ENCODE data around the gene TOMM5.

TOMM5 gene

GRCh38 chr9:37561682-37562081 lies 30.7 kb downstream of the TOMM5 start:
- DNase-seq: no peak

DNA sequence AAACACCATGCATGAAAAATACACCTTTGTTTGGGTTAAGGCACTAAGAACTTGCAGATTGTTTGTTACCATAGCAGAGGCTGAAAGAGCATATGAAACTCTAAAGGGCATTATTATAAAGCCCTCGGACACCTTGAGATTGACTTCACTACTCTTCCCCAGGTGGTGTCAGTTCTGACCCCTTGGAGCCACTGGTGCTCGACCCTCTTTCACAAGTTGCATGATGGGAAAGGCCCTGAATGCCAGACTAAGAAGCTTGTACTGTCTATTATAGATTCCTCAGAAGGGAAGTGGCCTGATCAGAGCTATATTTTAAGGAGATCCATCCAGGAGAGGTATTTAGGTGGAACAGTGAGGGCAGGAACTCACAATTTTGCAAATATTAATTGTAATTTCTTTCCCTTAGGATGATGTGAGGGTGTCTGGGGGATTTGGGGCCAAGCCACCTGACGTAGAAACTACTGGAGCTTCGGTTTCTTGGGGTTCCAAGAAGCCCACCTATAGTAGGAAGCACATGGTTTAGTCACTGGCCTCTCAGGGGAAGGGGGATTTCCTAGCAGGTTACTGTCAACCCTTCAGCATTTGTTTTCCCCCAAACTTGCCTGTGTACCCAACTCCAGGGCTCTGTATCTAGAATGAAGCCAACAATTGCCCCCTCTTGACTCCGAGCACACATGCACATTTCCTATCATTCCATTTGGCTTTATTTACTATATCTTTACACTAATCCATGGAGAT lies 32.4 kb downstream of the TOMM5 start:
- no peak for DNase-seq

- DNase-seq: no peak
These were observed 33.3 kb downstream of the TOMM5 start for GRCh38 chr9:37559125-37559524.

GRCh38 chr9:37555786-37556185 lies 36.6 kb downstream of the TOMM5 start:
- DNase-seq: no peak

DNA sequence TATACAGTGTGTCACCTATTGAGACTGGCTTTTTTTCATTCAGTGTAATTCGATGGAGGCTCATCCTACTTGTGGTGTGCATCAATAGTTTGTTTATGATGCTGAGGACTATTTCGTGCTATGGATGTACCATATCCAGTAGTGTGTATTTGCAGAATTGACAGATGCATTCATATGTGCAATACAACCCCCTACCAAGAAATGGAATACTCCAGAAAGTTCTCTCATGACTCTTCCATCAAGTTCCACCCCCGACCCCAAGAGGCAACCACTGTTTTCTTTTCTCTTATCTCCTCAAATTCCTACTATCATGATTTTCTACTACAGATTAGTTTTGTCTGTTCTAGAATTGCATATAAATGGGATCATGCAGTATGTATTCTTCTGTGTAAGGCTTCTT lies 38.1 kb downstream of the TOMM5 start:
- DNase-seq: no peak

DNA sequence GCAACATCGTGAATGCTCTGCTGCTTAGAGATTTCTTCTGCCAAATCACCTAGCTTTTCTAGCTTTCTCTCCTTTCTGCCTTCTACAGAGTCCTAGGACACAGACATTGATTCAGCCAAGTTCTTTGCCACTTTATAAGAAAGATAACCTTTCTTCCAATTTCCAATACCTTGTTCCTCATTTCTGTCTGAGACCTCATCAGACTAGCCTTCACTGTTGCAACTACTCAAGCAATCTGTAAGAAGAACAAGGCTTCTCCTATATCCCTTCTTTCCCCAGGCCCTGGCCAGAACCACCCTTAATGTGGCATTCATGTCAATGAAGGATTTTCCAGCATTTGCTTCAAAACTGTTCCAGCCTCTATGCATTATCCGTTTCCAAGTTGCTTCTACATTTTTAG lies 40.5 kb downstream of the TOMM5 start:
- no peak for DNase-seq

DNA sequence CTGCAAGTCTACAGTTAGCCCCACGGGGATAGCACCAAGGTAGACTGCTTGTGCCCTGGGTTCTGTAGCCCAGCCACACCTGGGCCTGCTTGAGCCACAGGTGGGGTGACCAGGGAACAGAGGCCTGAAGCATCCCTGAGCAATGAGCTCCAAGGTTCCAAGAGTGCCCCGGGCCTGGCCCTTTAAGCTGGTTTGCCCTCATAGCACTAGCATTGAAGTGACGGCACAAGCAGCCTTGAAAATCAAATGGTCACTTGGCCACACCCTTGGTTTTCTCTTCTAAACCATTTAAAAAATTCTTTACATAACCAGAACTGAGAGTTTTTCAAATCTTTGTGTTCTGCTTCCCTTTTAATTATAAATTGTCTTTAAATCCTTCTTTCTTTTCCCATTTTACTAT lies 40.9 kb downstream of the TOMM5 start:
- DNase-seq: no peak

GRCh38 chr9:37550781-37551180 lies 41.6 kb downstream of the TOMM5 start:
- DNase-seq: no peak

DNA sequence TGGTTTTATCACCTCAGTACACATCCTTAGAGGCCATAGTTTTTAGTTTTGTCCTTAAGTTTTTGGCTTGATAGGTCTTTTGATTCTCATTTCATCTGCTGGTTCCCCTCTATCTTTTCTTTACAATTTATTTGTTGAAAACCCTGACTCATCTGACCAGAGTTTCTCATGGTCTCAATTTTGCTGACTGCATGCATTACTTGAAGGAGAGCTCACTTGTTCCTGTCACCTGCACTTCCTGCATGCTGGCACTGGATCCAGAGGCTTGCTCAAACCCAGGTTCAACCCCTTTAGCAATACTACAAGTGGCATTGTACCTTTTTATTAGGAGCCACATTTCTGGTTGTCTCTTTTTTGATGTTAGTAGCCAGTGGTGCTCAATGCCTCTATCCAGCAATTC lies 42.9 kb downstream of the TOMM5 start:
- no peak for DNase-seq

DNA sequence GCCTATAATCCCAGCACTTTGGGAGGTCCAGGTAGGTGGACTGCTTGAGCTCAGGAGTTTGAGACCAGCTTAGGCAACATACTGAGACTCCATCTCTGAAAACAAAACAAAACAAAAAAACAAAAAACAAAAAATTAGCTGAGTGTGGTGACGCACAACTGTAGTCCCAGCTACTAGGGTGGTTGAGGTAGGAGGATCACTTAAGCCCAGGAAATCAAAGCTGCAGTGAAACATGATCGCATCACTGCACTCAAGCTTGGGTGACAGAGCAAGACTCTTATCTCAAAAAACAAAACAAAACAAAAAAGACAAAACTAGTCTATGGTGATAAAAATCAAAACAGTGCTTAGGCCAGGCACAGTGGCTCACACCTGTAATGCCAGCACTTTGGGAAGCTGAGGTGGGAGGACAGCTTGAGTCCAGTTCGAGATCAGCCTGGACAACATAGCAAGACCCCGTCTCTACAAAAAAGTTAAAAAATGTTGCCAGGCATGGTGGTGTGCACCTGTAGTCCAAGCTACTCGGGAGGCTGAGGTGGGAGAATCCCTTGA lies 45.0 kb downstream of the TOMM5 start:
- no peak for DNase-seq

DNA sequence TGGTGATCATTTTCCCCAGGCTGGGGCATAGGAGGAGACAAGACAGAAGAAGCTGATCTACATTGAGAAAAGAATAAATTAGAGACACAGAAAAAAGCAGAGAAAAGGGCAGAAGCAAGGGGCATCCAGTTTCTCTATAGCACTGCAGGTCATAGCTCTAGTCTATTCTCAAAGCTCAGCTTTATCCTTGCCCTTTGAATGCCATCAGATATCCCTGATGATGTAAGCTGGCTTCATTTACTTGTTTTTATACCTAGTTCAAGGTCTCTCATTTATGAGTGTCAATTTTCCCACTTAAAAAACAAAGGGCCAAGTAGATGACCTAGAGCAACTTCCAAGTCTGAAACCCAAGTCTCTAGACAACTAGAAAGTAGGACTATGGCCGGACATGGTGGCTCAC lies 48.9 kb downstream of the TOMM5 start:
- DNase-seq: no peak

GRCh38 chr9:37542895-37543294 lies 49.5 kb downstream of the TOMM5 start:
- no peak for DNase-seq

GRCh38 chr9:37542488-37542887 lies 49.9 kb downstream of the TOMM5 start:
- DNase-seq: no peak

DNA sequence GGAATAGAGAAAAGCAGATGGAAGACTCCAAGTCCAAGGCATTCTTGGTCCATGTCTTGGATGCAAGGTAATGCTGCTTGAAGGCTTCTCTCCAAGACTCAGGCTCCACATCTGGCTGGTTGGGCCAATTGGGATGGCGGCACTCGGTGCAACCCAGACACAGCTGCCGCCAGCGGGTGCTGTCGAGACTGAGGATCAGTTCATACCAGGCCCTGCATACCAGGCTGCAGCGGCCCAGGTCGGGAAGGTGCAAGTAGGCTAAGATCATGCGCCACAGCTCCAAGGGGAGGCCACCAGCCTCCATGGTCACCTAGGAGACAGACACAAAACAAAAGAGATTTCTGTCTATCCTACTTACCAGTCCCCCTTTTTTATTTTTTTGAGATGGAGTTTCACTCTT lies 50.9 kb downstream of the TOMM5 start:
- DNase-seq: no peak

- no peak for DNase-seq
These were observed 51.8 kb downstream of the TOMM5 start for GRCh38 chr9:37540634-37541033.

DNA sequence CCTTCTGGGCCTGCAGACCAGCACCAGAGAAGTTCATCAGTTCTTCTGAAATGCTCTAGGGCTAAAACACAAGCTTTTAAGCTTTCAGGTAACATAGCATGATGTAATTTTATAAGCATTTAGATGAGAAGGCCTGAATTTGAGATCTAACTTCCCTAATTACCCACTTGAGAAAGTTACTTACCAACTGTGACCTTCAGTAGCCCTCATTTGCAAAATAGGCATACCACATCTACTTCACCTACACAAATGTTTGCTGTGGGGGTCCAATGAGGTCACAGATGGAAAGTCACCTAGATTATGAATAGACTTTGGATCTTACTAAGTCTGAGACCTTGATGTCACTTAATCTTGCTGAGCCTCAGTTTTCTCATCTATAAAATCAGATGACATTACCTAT lies 52.8 kb downstream of the TOMM5 start:
- no peak for DNase-seq

Data from right hindlimb (tissue), 1 donor.